DMS114 treated with DMSO at 0.1 percent for 48 hours (cell line): Measurements from ENCODE around the gene LYPD3.

ENCODE experiments used
- DNase-seq: peaks from one replicate; lab custom pipeline; 2025; ENCODE audit not compliant: unreplicated experiment; lab: John Stamatoyannopoulos, UW

The LYPD3 gene

GRCh38 chr19:43486412-43486811 is 21.0 kb upstream of the LYPD3 start:
- no peak for DNase-seq

GRCh38 chr19:43485951-43486350 is 20.5 kb upstream of the LYPD3 start:
- no peak for DNase-seq

- DNase-seq: no peak
These were observed 17.9 kb upstream of the LYPD3 start for GRCh38 chr19:43483281-43483680.

GRCh38 chr19:43482193-43482592 is 16.8 kb upstream of the LYPD3 start:
- no peak for DNase-seq

- no peak for DNase-seq
These were observed 16.3 kb upstream of the LYPD3 start for GRCh38 chr19:43481701-43482100.

GRCh38 chr19:43480574-43480973 is 15.2 kb upstream of the LYPD3 start:
- DNase-seq: no peak

GRCh38 chr19:43479961-43480561 is 14.7 kb upstream of the LYPD3 start:
- no peak for DNase-seq

GRCh38 chr19:43479226-43479625 is 13.8 kb upstream of the LYPD3 start:
- DNase-seq: no peak

GRCh38 chr19:43478323-43478722 is 12.9 kb upstream of the LYPD3 start:
- no peak for DNase-seq

GRCh38 chr19:43476606-43477005 is 11.2 kb upstream of the LYPD3 start:
- DNase-seq: no peak

- peak; percentile 61 for DNase-seq
These were observed 9.7 kb upstream of the LYPD3 start for GRCh38 chr19:43474986-43475705.

GRCh38 chr19:43474487-43474886 is 9.1 kb upstream of the LYPD3 start:
- no peak for DNase-seq

- no peak for DNase-seq
These were observed 5.7 kb upstream of the LYPD3 start for GRCh38 chr19:43471091-43471490.

- DNase-seq: no peak
These were observed 4.9 kb upstream of the LYPD3 start for GRCh38 chr19:43470288-43470687.

- no peak for DNase-seq
These were observed 3.7 kb upstream of the LYPD3 start for GRCh38 chr19:43469160-43469480.

- no peak for DNase-seq
These were observed 3.1 kb upstream of the LYPD3 start for GRCh38 chr19:43468354-43469159.

GRCh38 chr19:43467730-43468129 is 2.3 kb upstream of the LYPD3 start:
- DNase-seq: no peak

GRCh38 chr19:43467276-43467675 is 1.9 kb upstream of the LYPD3 start:
- DNase-seq: no peak

- no peak for DNase-seq
These were observed 1.4 kb upstream of the LYPD3 start for GRCh38 chr19:43466793-43467192.

- DNase-seq: no peak
These were observed 1.2 kb downstream of the LYPD3 start for GRCh38 chr19:43464134-43464775.

GRCh38 chr19:43463381-43464133 is 1.9 kb downstream of the LYPD3 start:
- peak; percentile 89 for DNase-seq
